Measurements from ENCODE around the gene RAB19.
"Not testable (repeated sequence)": the region's sequence is repeated elsewhere in the genome, so short reads cannot be mapped to it uniquely, and the experiment has no call there.

The RAB19 gene

GRCh38 chr7:140402178-140402835 lies 1.6 kb upstream of the RAB19 start:
- DNase-seq: no peak

GRCh38 chr7:140404565-140405065 lies 757 bp downstream of the RAB19 start:
- DNase-seq: no peak

GRCh38 chr7:140415361-140415760 lies 11.5 kb downstream of the RAB19 start:
- no peak for DNase-seq

- DNase-seq: not testable (repeated sequence)
Observed at GRCh38 chr7:140415816-140416215, 12.0 kb downstream of the RAB19 start.

- DNase-seq: no peak
Observed at GRCh38 chr7:140416560-140416959, 12.7 kb downstream of the RAB19 start.

GRCh38 chr7:140417456-140418155 lies 13.7 kb downstream of the RAB19 start:
- DNase-seq: no peak

GRCh38 chr7:140418156-140418472 lies 14.3 kb downstream of the RAB19 start:
- DNase-seq: not testable (repeated sequence)

- DNase-seq: no peak
Observed at GRCh38 chr7:140418653-140419052, 14.8 kb downstream of the RAB19 start.

- DNase-seq: no peak
Observed at GRCh38 chr7:140421521-140421920, 17.7 kb downstream of the RAB19 start.

- no peak for DNase-seq
Observed at GRCh38 chr7:140423501-140423900, 19.6 kb downstream of the RAB19 start.

GRCh38 chr7:140425718-140426117 lies 21.9 kb downstream of the RAB19 start:
- DNase-seq: no peak

- no peak for DNase-seq
Observed at GRCh38 chr7:140426130-140426529, 22.3 kb downstream of the RAB19 start.

- DNase-seq: no peak
Observed at GRCh38 chr7:140433396-140433795, 29.5 kb downstream of the RAB19 start.

- no peak for DNase-seq
Observed at GRCh38 chr7:140435252-140435895, 31.5 kb downstream of the RAB19 start.

- no peak for DNase-seq
Observed at GRCh38 chr7:140439359-140439758, 35.5 kb downstream of the RAB19 start.

- DNase-seq: no peak
Observed at GRCh38 chr7:140440593-140440992, 36.7 kb downstream of the RAB19 start.

- DNase-seq: no peak
Observed at GRCh38 chr7:140441519-140441918, 37.7 kb downstream of the RAB19 start.

GRCh38 chr7:140446467-140446866 lies 42.6 kb downstream of the RAB19 start:
- DNase-seq: no peak

- no peak for DNase-seq
Observed at GRCh38 chr7:140447841-140448240, 44.0 kb downstream of the RAB19 start.

GRCh38 chr7:140448781-140449480 lies 45.1 kb downstream of the RAB19 start:
- no peak for DNase-seq

- DNase-seq: no peak
Observed at GRCh38 chr7:140451716-140452115, 47.9 kb downstream of the RAB19 start.

GRCh38 chr7:140453273-140453672 lies 49.4 kb downstream of the RAB19 start:
- DNase-seq: no peak

Measured in MV-4-11 (cell line).